ENCODE results near the gene COA1. TPM values are rescaled to one million over a fixed set of nuclear protein-coding genes. Genes with fewer than 3 reads are reported as not detected.

Gene COA1
- total RNA-seq, 2 donors from 2014 or later: 47.9 to 57.5 TPM

- intact Hi-C loops (cut with DNase I): no loop called here
- Histone ChIP-seq H3K27me3 (replicated peaks; ENCODE audit: insufficient read depth) (no peaks in the 10 kb centered on the region), H3K4me3 (no peak overlapping the region), H3K36me3 (no peaks in the 10 kb centered on the region), H3K27ac (no peak overlapping the region), H3K9me3 (no peaks in the 10 kb centered on the region), H3K4me1 (replicated peaks) (no peaks in the 10 kb centered on the region)
- 63% methylated on average over 5 of the region's 5 CpGs for WGBS
- TF ChIP-seq POLR2AphosphoS5 (IDR thresholded peaks at IDR 0.05) (no peak), CTCF (IDR thresholded peaks at IDR 0.05) (no peak), POLR2A (IDR thresholded peaks at IDR 0.05) (no peak)
- DNase-seq (ENCODE audit: low spot score): no peak
These were observed 32.8 kb upstream of the COA1 start for GRCh38 chr7:43761938-43762692.

GRCh38 chr7:43761382-43761781 lies 32.1 kb upstream of the COA1 start:
- 98% methylated on average over 1 of the region's 1 CpG for whole genome bisulfite sequencing

GRCh38 chr7:43760861-43761260 lies 31.5 kb upstream of the COA1 start:
- no peaks in the 10 kb centered on the region for H3K36me3 ChIP-seq
- 93% methylated on average over 5 of the region's 5 CpGs for WGBS
- H3K4me3 ChIP-seq: no peak overlapping the region
- intact Hi-C loops (cut with DNase I): no loop called here
- H3K9me3 ChIP-seq: no peaks in the 10 kb centered on the region
- no peak overlapping the region for H3K27ac ChIP-seq
- TF ChIP-seq POLR2AphosphoS5 (IDR thresholded peaks at IDR 0.05) (no peak), CTCF (IDR thresholded peaks at IDR 0.05) (no peak), POLR2A (IDR thresholded peaks at IDR 0.05) (no peak)
- no peaks in the 10 kb centered on the region for H3K4me1 ChIP-seq (replicated peaks)
- H3K27me3 ChIP-seq (replicated peaks; ENCODE audit: insufficient read depth): no peaks in the 10 kb centered on the region
- DNase-seq (ENCODE audit: low spot score): no peak

More at GRCh38 chr7:43761382-43761781, 32.1 kb upstream of the COA1 start:
- intact Hi-C loops (cut with DNase I): no loop called here
- DNase-seq (ENCODE audit: low spot score): no peak
- Histone ChIP-seq H3K36me3 (no peaks in the 10 kb centered on the region), H3K9me3 (no peaks in the 10 kb centered on the region), H3K27me3 (replicated peaks; ENCODE audit: insufficient read depth) (no peaks in the 10 kb centered on the region), H3K27ac (no peak overlapping the region), H3K4me1 (replicated peaks) (no peaks in the 10 kb centered on the region), H3K4me3 (no peak overlapping the region)
- no peak for TF ChIP-seq POLR2A (IDR thresholded peaks at IDR 0.05)
- TF ChIP-seq CTCF (IDR thresholded peaks at IDR 0.05): no peak
- no peak for TF ChIP-seq POLR2AphosphoS5 (IDR thresholded peaks at IDR 0.05)

- Histone ChIP-seq H3K27me3 (replicated peaks; ENCODE audit: insufficient read depth) (no peaks in the 10 kb centered on the region), H3K4me1 (replicated peaks) (no peaks in the 10 kb centered on the region), H3K9me3 (no peaks in the 10 kb centered on the region), H3K4me3 (peak overlapping the region; percentile 73 to 74), H3K27ac (peak overlapping the region; percentile 71 to 78), H3K36me3 (no peaks in the 10 kb centered on the region)
- WGBS: 6% methylated on average over 41 of the region's 56 CpGs
- intact Hi-C loops (cut with DNase I): no loop called here
- TF ChIP-seq POLR2AphosphoS5 (IDR thresholded peaks at IDR 0.05) (no peak), CTCF (IDR thresholded peaks at IDR 0.05) (no peak), POLR2A (IDR thresholded peaks at IDR 0.05) (no peak)
- no peak for DNase-seq (ENCODE audit: low spot score)
These were observed 29.7 kb upstream of the COA1 start for GRCh38 chr7:43758822-43759683.

Measured in prostate gland (tissue), 2 donors.